Fibroblast of the aortic adventitia (primary cell): ENCODE data around the gene LRRC23. TPM values are rescaled to one million over a fixed set of nuclear protein-coding genes. Genes with fewer than 3 reads are reported as not detected.

Experiments
- DNase-seq: peaks from one replicate; pipeline ENCODE4 v3.0.0-alpha.2; 2010; ENCODE audit warnings: low read depth
- H3K4me3 ChIP-seq: 2 replicates; pipeline ENCODE4 v1.5.1; 2011; ENCODE audit warnings: low read depth, mild to moderate bottlenecking, control low read depth, low read length, moderate library complexity
- CTCF ChIP-seq: IDR thresholded peaks from 2 replicates; pipeline ENCODE4 v1.5.1; 2011; ENCODE audit warnings: mild to moderate bottlenecking, low read length, control low read depth, inconsistent platforms; ENCODE audit not compliant: insufficient read depth
- total RNA-seq: library from RNA; depleted of rRNA; stranded (reverse); fragments of >200 nt; gene quantifications from 2 replicates; pipeline ENCODE4 v1.2.3, GENCODE V29; 2012; ENCODE audit warnings: low replicate concordance

The LRRC23 gene
- total RNA-seq, 1 donor, result 7.0 TPM

GRCh38 chr12:6929466-6930452, 25.1 kb downstream of the LRRC23 start:
- TF ChIP-seq CTCF, result no peak
- H3K4me3 ChIP-seq, result peak overlapping the region; percentile 86
- DNase-seq, result no peak

- TF ChIP-seq CTCF, result no peak
- no peak overlapping the region for H3K4me3 ChIP-seq
- no peak for DNase-seq
These were observed 28.1 kb downstream of the LRRC23 start for GRCh38 chr12:6932766-6933165.

- TF ChIP-seq CTCF, result no peak
- H3K4me3 ChIP-seq, result no peak overlapping the region
- DNase-seq, result peak; percentile 41
These were observed 29.5 kb downstream of the LRRC23 start for GRCh38 chr12:6934110-6934509.

- DNase-seq, result no peak
- no peak overlapping the region for H3K4me3 ChIP-seq
- no peak for TF ChIP-seq CTCF
These were observed 31.0 kb downstream of the LRRC23 start for GRCh38 chr12:6935371-6936193.

- no peak for TF ChIP-seq CTCF
- DNase-seq, result no peak
- no peak overlapping the region for H3K4me3 ChIP-seq
These were observed 31.6 kb downstream of the LRRC23 start for GRCh38 chr12:6936194-6936635.

DNA sequence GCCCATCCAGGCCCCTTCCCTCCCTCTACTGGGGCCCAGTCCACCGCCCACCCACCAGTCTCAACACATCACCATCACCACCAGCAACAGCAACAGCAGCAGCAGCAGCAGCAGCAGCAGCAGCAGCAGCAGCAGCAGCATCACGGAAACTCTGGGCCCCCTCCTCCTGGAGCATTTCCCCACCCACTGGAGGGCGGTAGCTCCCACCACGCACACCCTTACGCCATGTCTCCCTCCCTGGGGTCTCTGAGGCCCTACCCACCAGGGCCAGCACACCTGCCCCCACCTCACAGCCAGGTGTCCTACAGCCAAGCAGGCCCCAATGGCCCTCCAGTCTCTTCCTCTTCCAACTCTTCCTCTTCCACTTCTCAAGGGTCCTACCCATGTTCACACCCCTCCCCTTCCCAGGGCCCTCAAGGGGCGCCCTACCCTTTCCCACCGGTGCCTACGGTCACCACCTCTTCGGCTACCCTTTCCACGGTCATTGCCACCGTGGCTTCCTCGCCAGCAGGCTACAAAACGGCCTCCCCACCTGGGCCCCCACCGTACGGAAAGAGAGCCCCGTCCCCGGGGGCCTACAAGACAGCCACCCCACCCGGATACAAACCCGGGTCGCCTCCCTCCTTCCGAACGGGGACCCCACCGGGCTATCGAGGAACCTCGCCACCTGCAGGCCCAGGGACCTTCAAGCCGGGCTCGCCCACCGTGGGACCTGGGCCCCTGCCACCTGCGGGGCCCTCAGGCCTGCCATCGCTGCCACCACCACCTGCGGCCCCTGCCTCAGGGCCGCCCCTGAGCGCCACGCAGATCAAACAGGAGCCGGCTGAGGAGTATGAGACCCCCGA, 32.2 kb downstream of the LRRC23 start:
- DNase-seq, result no peak
- peak overlapping the region; percentile 68 for H3K4me3 ChIP-seq
- TF ChIP-seq CTCF, result no peak
